Measurements from ENCODE around the gene ZNF846. TPM values are rescaled to one million over a fixed set of nuclear protein-coding genes. Genes with fewer than 3 reads are reported as not detected.

ZNF846 gene
- total RNA-seq = 2.6 and 5.3 TPM in 2 replicates

GRCh38 chr19:9768175-9769112, at the start of gene ZNF846:
Gene ZNF846 (minus strand): TSS chr19:9768738. CDS start chr19:9764950, 3,788 bp downstream.

Other genes with a start within 250 kb of the ZNF846 start
- gene ZNF426, start 230.1 kb downstream of the ZNF846 start, total RNA-seq = 20.1 and 21.4 TPM in 2 replicates
- gene ZNF121, start 184.2 kb downstream of the ZNF846 start, total RNA-seq = 35.4 and 45.9 TPM in 2 replicates
- 37.4 and 39.4 TPM in 2 replicates for gene ZNF561, start 147.5 kb downstream of the ZNF846 start, total RNA-seq
- gene ZNF562, start 93.6 kb downstream of the ZNF846 start, total RNA-seq = 19.8 and 35.0 TPM in 2 replicates
- 7.1 and 10.4 TPM in 2 replicates for gene FBXL12, start 50.3 kb upstream of the ZNF846 start, total RNA-seq
- 258 and 446 TPM in 2 replicates for gene UBL5, start 59.2 kb upstream of the ZNF846 start, total RNA-seq
- 114 and 128 TPM in 2 replicates for gene PIN1, start 66.6 kb upstream of the ZNF846 start, total RNA-seq
- gene OLFM2, start 167.8 kb upstream of the ZNF846 start, total RNA-seq = 0.46 and 5.2 TPM in 2 replicates
- under 0.01 TPM in 2 replicates for gene COL5A3, start 241.8 kb upstream of the ZNF846 start, total RNA-seq
- gene RDH8, start 244.7 kb upstream of the ZNF846 start, total RNA-seq = not detected in 2 replicates